Kidney (tissue), 14 donors: ENCODE measurements around the gene EIF4ENIF1. TPM values are rescaled to one million over a fixed set of nuclear protein-coding genes. Genes with fewer than 3 reads are reported as not detected.
"Not testable (repeated sequence)": the region's sequence is repeated elsewhere in the genome, so short reads cannot be mapped to it uniquely, and the experiment has no call there.

Source experiments
- DNase-seq, 5 donors: peaks; one replicate each; pipeline ENCODE4 v3.0.0-alpha.2; 2013 to 2020
- FAIRE-seq: peaks from 2 replicates; lab custom pipeline; 2012; peaks lifted over from hg19 to GRCh38; lab: Jason Lieb, UNC
- H3K27ac ChIP-seq, 2 donors: one replicate each; pipeline ENCODE4 v1.7.0; 2013; ENCODE audit warnings: low read depth in 2 of 2, low read length in 2 of 2, inconsistent platforms in 1 of 2
- H3K27me3 ChIP-seq: one replicate; pipeline ENCODE4 v1.7.1; 2013; ENCODE audit warnings: low read length, inconsistent platforms; ENCODE audit not compliant: control insufficient read depth, insufficient read depth
- H3K36me3 ChIP-seq, 3 donors: one replicate each; pipeline versions ENCODE4 v1.7.0 to v1.7.1; 2013; ENCODE audit warnings: low read length in 3 of 3, control low read depth in 1 of 3, inconsistent platforms in 1 of 3; ENCODE audit not compliant: insufficient read depth in 3 of 3, control insufficient read depth in 2 of 3
- H3K4me1 ChIP-seq, 3 donors: one replicate each; pipeline versions ENCODE4 v1.7.0 to v1.7.1; 2013; ENCODE audit warnings: low read length in 3 of 3, inconsistent platforms in 1 of 3, low read depth in 1 of 3; ENCODE audit not compliant: control insufficient read depth in 2 of 3, insufficient read depth in 2 of 3
- H3K4me3 ChIP-seq, 3 donors: one replicate each; pipeline versions ENCODE4 v1.7.0 to v1.8.1; 2013; ENCODE audit warnings: low read length in 3 of 3, control low read depth in 1 of 3, inconsistent platforms in 1 of 3
- H3K9ac ChIP-seq, 3 donors: one replicate each; pipeline versions ENCODE4 v1.7.0 to v1.7.1; 2013; ENCODE audit warnings: low read length in 3 of 3, control low read depth in 1 of 3, inconsistent platforms in 1 of 3
- H3K9me3 ChIP-seq, 3 donors: one replicate each; pipeline versions ENCODE4 v1.7.0 to v1.7.1; 2013; ENCODE audit warnings: low read length in 3 of 3, control low read depth in 1 of 3, inconsistent platforms in 1 of 3; ENCODE audit not compliant: control insufficient read depth in 2 of 3, insufficient read depth in 1 of 3
- CTCF ChIP-seq: IDR thresholded peaks from 3 replicates; pipeline ENCODE4 v1.5.1; 2012; ENCODE audit warnings: mild to moderate bottlenecking, moderate library complexity, borderline replicate concordance; ENCODE audit not compliant: insufficient read depth; ENCODE audit errors: extremely low read depth
- intact Hi-C: fragments of 100-400 bp; cut with DNase I; formaldehyde crosslinking; loops from one replicate; pipeline ENCODE4 v1.11.1; 2022
- polyA plus RNA-seq: library from polyadenylated mRNA; stranded (reverse); fragments of 350-450 nt; fragmentation: Illumina TruSeq; extraction: RNeasy Lipid Tissue Mini Kit (QIAGEN cat#74804); gene quantifications from one replicate; pipeline ENCODE4 v1.2.3, GENCODE V29; 2014; ENCODE audit warnings: low read depth, low replicate concordance; ENCODE audit not compliant: insufficient read depth
- total RNA-seq: library from RNA; stranded (reverse); fragmentation: NEBNext Ultra II Directional; extraction: Animal tissue kit (Norgen Biotek cat#: 25700); gene quantifications from one replicate; pipeline ENCODE4 v1.2.1, GENCODE V29; 2021
- donor health status: control.
- donor health status: control.
- donor health status: control.
- donor health status: control.
- donor health status: control.
- donor health status: DM: yes; HTN: yes; CAD: no.
- donor health status: Normal renal cell carcinoma (clear cell type).

EIF4ENIF1 gene
- total and polyA plus RNA-seq, 2 donors from 2014 or later = 13.8 to 39.1 TPM

- H3K27me3 ChIP-seq = no peaks in the 10 kb centered on the region
- intact Hi-C loops = no loop called here
- peak overlapping the region; percentile 82 to 85 for H3K27ac ChIP-seq
- H3K4me3 ChIP-seq = peak overlapping the region in 2 of 3 donors; percentile 84 to 95
- peak overlapping the region in 1 of 3 donors; percentile 82 for H3K9ac ChIP-seq
- FAIRE-seq (no peak), DNase-seq (peak in 1 of 5 donors; percentile 50)
- H3K9me3 ChIP-seq = no peaks in the 10 kb centered on the region
- no peak for TF ChIP-seq CTCF
- H3K4me1 ChIP-seq = peaks cover 0 to 11% (median 0%) of the 10 kb centered on the region in 3 donors
- H3K36me3 ChIP-seq = peaks cover 0 to 2% (median 0%) of the 10 kb centered on the region in 3 donors
These were observed 5.7 kb upstream of the EIF4ENIF1 start for GRCh38 chr22:31495343-31495742.

- Histone ChIP-seq H3K4me1 (peaks cover 0 to 13% (median 3%) of the 10 kb centered on the region in 3 donors), H3K27ac (peak overlapping the region in 1 of 2 donors; percentile 28)
- H3K4me3 ChIP-seq, intact Hi-C loops, H3K9me3 ChIP-seq, H3K36me3 ChIP-seq, H3K27me3 ChIP-seq, H3K9ac ChIP-seq, DNase-seq, FAIRE-seq: not testable (repeated sequence)
These were observed 3.7 kb upstream of the EIF4ENIF1 start for GRCh38 chr22:31493355-31493754.

- no peak for FAIRE-seq
- no peak for DNase-seq
- no peaks in the 10 kb centered on the region for H3K9me3 ChIP-seq
- no peak for TF ChIP-seq CTCF
- H3K9ac ChIP-seq = no peak overlapping the region
- no peak overlapping the region for H3K4me3 ChIP-seq
- no peak overlapping the region for H3K27ac ChIP-seq
- peaks cover 0 to 2% (median 0%) of the 10 kb centered on the region in 3 donors for H3K36me3 ChIP-seq
- intact Hi-C loops = no loop called here
- H3K4me1 ChIP-seq = peaks cover 0 to 13% (median 6%) of the 10 kb centered on the region in 3 donors
- H3K27me3 ChIP-seq = no peaks in the 10 kb centered on the region
These were observed 2.5 kb upstream of the EIF4ENIF1 start for GRCh38 chr22:31492151-31492550.

GRCh38 chr22:31491218-31491962, 1.7 kb upstream of the EIF4ENIF1 start:
- FAIRE-seq = no peak
- H3K27ac ChIP-seq = no peak overlapping the region
- peaks cover 0 to 2% (median 0%) of the 10 kb centered on the region in 3 donors for H3K36me3 ChIP-seq
- TF ChIP-seq CTCF = no peak
- H3K9ac ChIP-seq = peak overlapping the region in 2 of 3 donors; percentile 91 to 96
- DNase-seq = peak in 3 of 5 donors; percentile 15 to 36 (median 25)
- peak overlapping the region in 2 of 3 donors; percentile 81 to 86 for H3K4me3 ChIP-seq
- H3K27me3 ChIP-seq = no peaks in the 10 kb centered on the region
- intact Hi-C loops = no loop called here
- H3K4me1 ChIP-seq = peaks cover 0 to 13% (median 9%) of the 10 kb centered on the region in 3 donors
- no peaks in the 10 kb centered on the region for H3K9me3 ChIP-seq
